CD4-positive, alpha-beta memory T cell (primary cell): ENCODE results near the gene MS4A8. TPM values are rescaled to one million over a fixed set of nuclear protein-coding genes. Genes with fewer than 3 reads are reported as not detected.
A peak's percentile ranks its signal among the peaks of the same experiment; 100 is the strongest.

ENCODE experiments used
- CTCF ChIA-PET: fragments of 350-600 bp; sonication (Branson Sonifier 250); formaldehyde crosslinking; loops from one replicate; lab custom pipeline; 2021; ENCODE audit warnings: inconsistent platforms; ENCODE audit not compliant: partially characterized antibody; lab: Charles Lee
- POLR2A ChIA-PET: fragments of 350-600 bp; sonication (Branson Sonifier 250); formaldehyde crosslinking; loops from one replicate; lab custom pipeline; 2021; ENCODE audit not compliant: partially characterized antibody; lab: Charles Lee
- DNase-seq, 5 donors: peaks; one replicate each; pipeline versions ENCODE4 v3.0.0 to v3.0.0-alpha.2; 2020 to 2022; ENCODE audit warnings: mixed read lengths in 1 of 5
- H3K27ac ChIP-seq: one replicate; pipeline ENCODE4 v1.7.0; 2013; ENCODE audit warnings: low read depth, low read length
- H3K27me3 ChIP-seq: 2 replicates; pipeline ENCODE4 v1.7.0; 2013; ENCODE audit warnings: mild to moderate bottlenecking, low read length, moderate library complexity; ENCODE audit not compliant: insufficient read depth
- H3K36me3 ChIP-seq: 2 replicates; pipeline ENCODE4 v1.7.0; 2013; ENCODE audit warnings: mild to moderate bottlenecking, low read length, moderate library complexity; ENCODE audit not compliant: insufficient read depth
- H3K4me1 ChIP-seq: 2 replicates; pipeline ENCODE4 v1.7.0; 2013; ENCODE audit warnings: mild to moderate bottlenecking, low read length, moderate library complexity; ENCODE audit not compliant: insufficient read depth
- H3K4me3 ChIP-seq, 2 donors: one replicate each; pipeline ENCODE4 v1.7.0; 2013; ENCODE audit warnings: low read length in 2 of 2, mild to moderate bottlenecking in 1 of 2
- H3K9me3 ChIP-seq, 2 donors: one replicate each; pipeline ENCODE4 v1.7.0; 2013; ENCODE audit warnings: low read length in 2 of 2, control low read depth in 1 of 2; ENCODE audit not compliant: control insufficient read depth in 1 of 2
- H3K27ac Mint-ChIP-seq, 7 donors: one replicate each; pipeline ENCODE4 v1.8.0; 2020 to 2021; ENCODE audit warnings: mixed read lengths in 7 of 7, mild to moderate bottlenecking in 6 of 7, inconsistent platforms in 3 of 7, moderate library complexity in 3 of 7
- H3K27me3 Mint-ChIP-seq, 2 donors: one replicate each; pipeline ENCODE4 v1.8.0; 2020 to 2021; ENCODE audit warnings: mixed read lengths in 2 of 2
- H3K36me3 Mint-ChIP-seq, 2 donors: one replicate each; pipeline ENCODE4 v1.8.0; 2020 to 2021; ENCODE audit warnings: mixed read lengths in 2 of 2, inconsistent platforms in 1 of 2, mild to moderate bottlenecking in 1 of 2
- H3K4me1 Mint-ChIP-seq, 4 donors: one replicate each; pipeline ENCODE4 v1.8.0; 2020 to 2021; ENCODE audit warnings: mixed read lengths in 4 of 4, mild to moderate bottlenecking in 1 of 4
- H3K4me3 Mint-ChIP-seq, 8 donors: one replicate each; pipeline ENCODE4 v1.8.0; 2020 to 2021; ENCODE audit warnings: mixed read lengths in 8 of 8, mild to moderate bottlenecking in 7 of 8, moderate library complexity in 6 of 8, inconsistent platforms in 3 of 8
- H3K9me3 Mint-ChIP-seq, 8 donors: one replicate each; pipeline ENCODE4 v1.8.0; 2020 to 2021; ENCODE audit warnings: mixed read lengths in 8 of 8, mild to moderate bottlenecking in 5 of 8, inconsistent platforms in 3 of 8, moderate library complexity in 1 of 8
- intact Hi-C: fragments of 100-400 bp; cut with micrococcal nuclease; formaldehyde crosslinking; loops from one replicate; pipeline ENCODE4 v1.15.1; 2023
- polyA plus RNA-seq, 2 donors: library from polyadenylated mRNA; unstranded; fragments of 300-500 nt; fragmentation: Illumina TruSeq; gene quantifications; one replicate each; pipeline ENCODE4 v1.2.3, GENCODE V29; 2021
- total RNA-seq, 2 experiments: library from RNA; stranded (reverse); gene quantifications; one replicate each; pipeline ENCODE4 v1.2.3, GENCODE V29; 2021

The MS4A8 gene
- total and polyA plus RNA-seq, 4 experiments from 2014 or later = not detected

DNA sequence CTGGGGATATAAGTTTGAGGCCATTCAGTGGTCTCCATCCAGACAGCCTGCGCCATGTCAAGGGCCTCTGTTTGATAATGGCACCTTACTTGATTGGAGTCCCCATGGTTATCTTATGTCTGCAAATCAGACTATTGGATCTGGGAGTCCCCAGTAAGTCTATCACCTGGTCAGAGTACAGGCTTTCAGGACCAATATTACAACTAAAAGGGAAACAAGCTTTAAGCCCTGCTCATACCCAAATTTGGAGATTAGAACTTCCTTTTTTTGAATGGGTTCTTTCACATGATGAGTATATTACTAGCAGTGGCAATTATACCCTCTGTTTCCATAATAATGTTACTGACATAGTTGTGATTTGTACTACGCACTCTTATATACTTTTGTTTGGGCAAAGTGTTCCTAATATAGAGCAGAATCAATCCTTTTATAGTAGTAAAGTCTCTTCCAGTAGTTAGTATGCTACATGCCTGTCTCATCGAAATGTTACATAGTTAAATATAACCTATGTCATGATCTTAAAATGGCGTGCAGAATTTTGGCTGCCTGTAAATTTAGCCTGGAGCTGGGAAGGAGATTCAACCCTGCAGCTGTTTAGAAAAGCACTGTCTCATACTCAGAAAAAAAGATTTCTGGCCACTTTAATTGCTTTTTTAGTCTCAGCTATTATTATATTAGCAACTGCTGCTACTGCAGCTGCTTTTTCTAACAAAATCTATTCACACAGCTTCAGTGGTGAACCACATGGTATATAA, 62.2 kb downstream of the MS4A8 start:
- no peak overlapping the region for H3K27ac Mint-ChIP-seq
- H3K4me1 ChIP-seq = no peaks in the 10 kb centered on the region
- H3K36me3 Mint-ChIP-seq = no peaks in the 10 kb centered on the region
- no peak overlapping the region for H3K4me3 Mint-ChIP-seq
- no peaks in the 10 kb centered on the region for H3K27me3 ChIP-seq
- H3K9me3 Mint-ChIP-seq = no peaks in the 10 kb centered on the region
- ChIA-PET POLR2A (no interaction called here), CTCF (interaction anchor here (2.4 kb wide), 1 partner anchor 14 kb away, joined by 24 read pairs; no protein-coding TSS in a partner anchor)
- H3K9me3 ChIP-seq = no peaks in the 10 kb centered on the region
- H3K27me3 Mint-ChIP-seq = peaks cover 37 to 59% of the 10 kb centered on the region in 2 donors
- H3K27ac ChIP-seq = no peak overlapping the region
- DNase-seq = no peak
- H3K36me3 ChIP-seq = no peaks in the 10 kb centered on the region
- intact Hi-C loops = no loop called here
- H3K4me1 Mint-ChIP-seq = peaks cover 0 to 2% (median 0%) of the 10 kb centered on the region in 4 donors
- no peak overlapping the region for H3K4me3 ChIP-seq

- Mint-ChIP-seq H3K36me3 (no peaks in the 10 kb centered on the region), H3K27ac (no peak overlapping the region), H3K27me3 (peaks cover 38 to 60% of the 10 kb centered on the region in 2 donors), H3K4me1 (peaks cover 0 to 2% (median 0%) of the 10 kb centered on the region in 4 donors), H3K4me3 (no peak overlapping the region), H3K9me3 (no peaks in the 10 kb centered on the region)
- Histone ChIP-seq H3K4me3 (no peak overlapping the region), H3K27ac (no peak overlapping the region), H3K36me3 (no peaks in the 10 kb centered on the region), H3K27me3 (no peaks in the 10 kb centered on the region), H3K4me1 (no peaks in the 10 kb centered on the region), H3K9me3 (no peaks in the 10 kb centered on the region)
- no peak for DNase-seq
- ChIA-PET CTCF (interaction anchor here (2.4 kb wide), 1 partner anchor 13 kb away, joined by 24 read pairs; no protein-coding TSS in a partner anchor), POLR2A (no interaction called here)
- intact Hi-C loops = no loop called here
Measured at GRCh38 chr11:60762851-60763691, 63.7 kb downstream of the MS4A8 start.

- Mint-ChIP-seq H3K9me3 (no peaks in the 10 kb centered on the region), H3K4me1 (peaks cover 0 to 2% (median 0%) of the 10 kb centered on the region in 4 donors), H3K27ac (peak overlapping the region in 1 of 7 donors; percentile 23), H3K27me3 (peaks cover 38 to 57% of the 10 kb centered on the region in 2 donors), H3K4me3 (no peak overlapping the region), H3K36me3 (no peaks in the 10 kb centered on the region)
- no peaks in the 10 kb centered on the region for H3K4me1 ChIP-seq
- no peak for DNase-seq
- H3K9me3 ChIP-seq = no peaks in the 10 kb centered on the region
- POLR2A ChIA-PET = no interaction called here
- no peaks in the 10 kb centered on the region for H3K36me3 ChIP-seq
- H3K27me3 ChIP-seq = no peaks in the 10 kb centered on the region
- no peak overlapping the region for H3K27ac ChIP-seq
- CTCF ChIA-PET = interaction anchor here (1.6 to 2.4 kb wide), 2 partner anchors 12 kb away, joined by 15 to 24 read pairs; no protein-coding TSS in a partner anchor
- H3K4me3 ChIP-seq = no peak overlapping the region
- intact Hi-C loops = no loop called here
Measured at GRCh38 chr11:60763692-60764369, 64.4 kb downstream of the MS4A8 start.

DNA sequence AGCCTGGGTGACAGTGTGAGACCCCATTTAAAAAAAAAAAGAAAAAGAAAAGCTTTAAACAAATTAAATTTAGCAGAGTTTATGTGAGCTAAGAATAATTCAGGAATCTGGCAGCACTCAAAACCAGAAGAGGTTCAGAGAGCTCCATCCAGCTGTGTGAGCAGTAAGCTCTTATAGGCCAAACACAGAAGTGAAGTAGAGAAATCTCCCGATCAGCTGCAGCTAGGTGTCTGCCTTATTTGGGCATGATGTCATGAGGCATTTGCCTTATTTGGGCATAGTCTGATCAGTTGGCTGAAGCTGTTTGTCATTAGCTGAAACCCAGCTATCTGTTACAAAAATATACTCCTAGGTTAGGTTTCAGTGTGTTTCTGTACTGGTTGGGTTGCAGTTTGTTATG, 65.5 kb downstream of the MS4A8 start:
- no peak for DNase-seq
- no peaks in the 10 kb centered on the region for H3K36me3 ChIP-seq
- CTCF ChIA-PET = interaction anchor here (0.9 to 1.6 kb wide), 4 partner anchors 8 to 24 kb away, joined by 3 to 15 read pairs (median 4); partner anchors contain the start of gene MS4A15
- H3K4me1 ChIP-seq = no peaks in the 10 kb centered on the region
- POLR2A ChIA-PET = no interaction called here
- Mint-ChIP-seq H3K4me1 (peaks cover 0 to 2% (median 0%) of the 10 kb centered on the region in 4 donors), H3K27ac (no peak overlapping the region), H3K27me3 (peaks cover 27 to 57% of the 10 kb centered on the region in 2 donors), H3K9me3 (no peaks in the 10 kb centered on the region), H3K36me3 (no peaks in the 10 kb centered on the region), H3K4me3 (no peak overlapping the region)
- H3K9me3 ChIP-seq = no peaks in the 10 kb centered on the region
- H3K4me3 ChIP-seq = no peak overlapping the region
- H3K27ac ChIP-seq = no peak overlapping the region
- no peaks in the 10 kb centered on the region for H3K27me3 ChIP-seq
- intact Hi-C loops = no loop called here

GRCh38 chr11:60765355-60765754, 65.9 kb downstream of the MS4A8 start:
- Histone ChIP-seq H3K27ac (no peak overlapping the region), H3K36me3 (no peaks in the 10 kb centered on the region), H3K4me3 (no peak overlapping the region), H3K4me1 (no peaks in the 10 kb centered on the region), H3K9me3 (no peaks in the 10 kb centered on the region), H3K27me3 (no peaks in the 10 kb centered on the region)
- H3K27ac Mint-ChIP-seq = no peak overlapping the region
- CTCF ChIA-PET = interaction anchor here (0.9 to 1.6 kb wide), 4 partner anchors 8 to 25 kb away, joined by 3 to 15 read pairs (median 4); partner anchors contain the start of gene MS4A15
- no peaks in the 10 kb centered on the region for H3K36me3 Mint-ChIP-seq
- no peak for DNase-seq
- peaks cover 23 to 55% of the 10 kb centered on the region in 2 donors for H3K27me3 Mint-ChIP-seq
- no peaks in the 10 kb centered on the region for H3K4me1 Mint-ChIP-seq
- POLR2A ChIA-PET = no interaction called here
- H3K9me3 Mint-ChIP-seq = no peaks in the 10 kb centered on the region
- no peak overlapping the region for H3K4me3 Mint-ChIP-seq
- intact Hi-C loops = no loop called here
